NCI-H774 (cell line): Measurements from ENCODE around the gene PCED1A.
"Not testable (repeated sequence)": the region's sequence is repeated elsewhere in the genome, so short reads cannot be mapped to it uniquely, and the experiment has no call there.

Source experiments
- DNase-seq: peaks from one replicate; lab custom pipeline; 2025; lab: John Stamatoyannopoulos, UW

The PCED1A gene

GRCh38 chr20:2826655-2827054, 13.8 kb downstream of the PCED1A start:
- no peak for DNase-seq

GRCh38 chr20:2825761-2826160, 14.7 kb downstream of the PCED1A start:
- DNase-seq, result no peak

- no peak for DNase-seq
These were observed 18.4 kb downstream of the PCED1A start for GRCh38 chr20:2822073-2822472.

GRCh38 chr20:2820896-2821869, 19.3 kb downstream of the PCED1A start:
- no peak for DNase-seq

- DNase-seq, result no peak
These were observed 20.2 kb downstream of the PCED1A start for GRCh38 chr20:2820084-2820895.

DNA sequence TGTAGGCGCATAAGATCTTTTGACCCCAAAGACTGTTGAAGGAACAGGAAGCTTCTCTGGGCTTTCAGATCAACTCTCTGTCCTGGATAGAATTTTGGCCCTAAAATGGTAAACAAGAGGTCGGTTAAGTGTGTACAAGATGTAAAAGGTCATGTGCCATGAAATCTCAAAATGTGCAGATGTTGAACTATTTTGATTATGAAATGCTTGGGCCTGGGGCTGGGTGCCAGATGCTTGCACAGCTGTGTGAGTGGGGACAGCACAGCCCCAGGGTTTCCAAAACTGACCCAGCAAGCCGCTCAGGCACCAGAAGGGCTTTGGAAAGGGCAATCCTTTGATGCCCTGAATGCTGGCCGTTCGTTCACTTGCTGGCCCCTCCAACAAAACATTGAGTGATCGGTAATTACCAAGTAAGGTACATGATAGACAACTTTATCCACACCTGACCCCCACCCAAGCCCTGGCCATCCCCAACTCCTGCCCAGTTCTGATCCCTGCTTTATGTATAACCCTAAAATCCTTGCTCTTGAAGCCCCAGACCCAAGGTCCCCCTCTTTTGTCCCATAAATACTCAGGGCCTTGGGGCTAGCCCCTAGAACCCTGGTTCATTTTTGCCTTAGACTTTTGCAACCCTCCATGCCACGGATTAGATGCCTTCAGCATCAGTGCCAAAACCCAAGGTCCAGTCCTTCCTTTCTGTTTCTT, 22.4 kb downstream of the PCED1A start:
- no peak for DNase-seq

GRCh38 chr20:2817341-2817726, 23.1 kb downstream of the PCED1A start:
- no peak for DNase-seq

DNA sequence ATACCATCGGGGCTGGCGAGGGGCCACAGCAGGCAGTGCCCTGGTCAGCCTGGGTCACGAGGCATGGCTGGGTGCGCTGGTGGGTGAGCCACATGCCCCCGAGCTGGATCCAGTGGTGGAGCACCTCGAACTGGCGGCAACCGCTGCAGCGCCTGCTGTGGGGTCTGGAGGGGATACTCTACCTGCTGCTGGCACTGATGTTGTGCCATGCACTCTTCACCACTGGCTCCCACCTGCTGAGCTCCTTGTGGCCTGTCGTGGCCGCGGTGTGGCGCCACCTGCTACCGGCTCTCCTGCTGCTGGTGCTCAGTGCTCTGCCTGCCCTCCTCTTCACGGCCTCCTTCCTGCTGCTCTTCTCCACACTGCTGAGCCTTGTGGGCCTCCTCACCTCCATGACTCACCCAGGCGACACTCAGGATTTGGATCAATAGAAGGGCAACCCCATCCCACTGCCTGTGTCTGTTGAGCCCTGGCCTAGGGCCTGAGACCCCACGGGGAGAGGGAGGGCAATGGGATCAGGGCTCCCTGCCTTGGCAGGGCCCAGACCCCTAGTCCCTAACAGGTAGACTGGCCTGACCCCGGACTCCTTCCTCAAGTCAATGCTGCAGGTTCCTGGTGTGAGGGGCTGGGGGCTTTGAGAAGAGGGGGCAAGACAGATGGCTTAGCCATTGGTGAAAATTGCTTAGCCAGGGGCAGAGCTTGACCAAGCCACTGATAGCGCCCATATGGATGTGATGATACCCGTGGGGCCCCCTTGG, 23.7 kb downstream of the PCED1A start:
- no peak for DNase-seq

DNA sequence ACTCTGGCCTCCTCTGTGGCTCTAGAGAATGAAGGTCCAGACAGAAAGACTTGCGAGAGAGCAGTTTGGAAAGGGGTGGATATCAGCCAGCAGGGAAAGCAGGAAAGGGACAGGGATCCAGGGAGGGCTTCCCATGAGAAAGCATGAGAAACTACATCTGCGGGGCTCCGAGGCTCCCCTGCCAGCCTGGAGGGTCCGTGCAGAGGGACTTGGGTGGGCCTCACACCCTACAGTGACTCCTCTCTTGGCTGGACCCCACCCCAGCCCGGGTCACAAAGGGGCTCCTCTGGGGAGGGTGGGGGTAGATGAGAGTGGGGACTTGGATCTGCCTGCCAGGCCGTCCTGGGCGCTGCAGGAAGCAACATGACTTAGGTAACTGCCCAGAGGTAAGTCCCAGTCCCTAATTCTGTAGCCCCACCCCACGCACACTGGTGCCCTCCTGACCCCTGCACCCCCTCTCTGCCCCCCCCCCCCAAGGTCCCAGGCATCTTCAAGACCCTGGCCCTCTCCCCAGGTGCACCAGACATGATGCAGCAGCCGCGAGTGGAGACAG, 24.3 kb downstream of the PCED1A start, which contains the start of gene TMEM239:
Gene TMEM239 (plus strand): TSS at position 335 of the 553 bp plus-strand sequence. CDS start 191 bp downstream, at position 526.
- no peak for DNase-seq

DNA sequence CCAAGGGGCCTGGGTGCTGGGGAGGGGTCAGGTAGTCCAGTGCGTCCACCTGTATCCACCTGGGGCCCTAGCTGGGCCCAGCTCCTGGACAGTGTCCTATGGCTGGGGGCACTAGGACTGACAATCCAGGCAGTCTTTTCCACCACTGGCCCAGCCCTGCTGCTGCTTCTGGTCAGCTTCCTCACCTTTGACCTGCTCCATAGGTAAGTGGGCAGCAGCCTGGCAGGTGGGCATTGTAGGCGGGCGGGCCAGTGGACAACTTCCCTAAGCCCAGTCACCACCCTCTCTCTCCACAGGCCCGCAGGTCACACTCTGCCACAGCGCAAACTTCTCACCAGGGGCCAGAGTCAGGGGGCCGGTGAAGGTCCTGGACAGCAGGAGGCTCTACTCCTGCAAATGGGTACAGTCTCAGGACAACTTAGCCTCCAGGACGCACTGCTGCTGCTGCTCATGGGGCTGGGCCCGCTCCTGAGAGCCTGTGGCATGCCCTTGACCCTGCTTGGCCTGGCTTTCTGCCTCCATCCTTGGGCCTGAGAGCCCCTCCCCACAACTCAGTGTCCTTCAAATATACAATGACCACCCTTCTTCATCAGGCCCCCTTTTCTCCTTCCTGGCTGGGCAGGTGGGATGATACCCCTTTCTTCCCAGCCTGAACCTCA, 25.1 kb downstream of the PCED1A start:
- no peak for DNase-seq

- no peak for DNase-seq
These were observed 25.8 kb downstream of the PCED1A start, which contains the start of gene C20orf141 for GRCh38 chr20:2814587-2815051. Gene C20orf141 (plus strand): TSS chr20:2814987. CDS start chr20:2815185, 198 bp downstream.

- DNase-seq, result no peak
These were observed 26.4 kb downstream of the PCED1A start for GRCh38 chr20:2814076-2814475.

- no peak for DNase-seq
These were observed 28.3 kb downstream of the PCED1A start for GRCh38 chr20:2812189-2812588.

- no peak for DNase-seq
These were observed 30.8 kb downstream of the PCED1A start for GRCh38 chr20:2809690-2810089.

DNA sequence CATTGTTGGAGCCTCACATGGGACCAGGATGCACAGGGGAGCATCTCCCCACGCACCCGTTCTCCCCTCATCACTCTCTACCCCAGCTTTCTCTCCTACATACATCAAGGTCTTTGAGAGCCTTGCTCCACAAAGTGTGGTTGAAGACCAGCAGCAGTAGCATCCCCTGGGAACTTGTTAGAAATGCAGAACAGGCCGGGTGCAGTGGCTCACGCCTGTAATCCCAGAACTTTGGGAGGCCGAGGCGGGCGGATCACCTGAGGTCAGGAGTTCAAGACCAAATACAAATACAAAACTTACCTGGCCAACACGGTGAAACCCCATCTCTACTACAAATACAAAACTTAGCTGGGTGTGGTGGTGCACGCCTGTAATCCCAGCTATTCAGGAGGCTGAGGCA, 32.5 kb downstream of the PCED1A start:
- DNase-seq, result not testable (repeated sequence)

DNA sequence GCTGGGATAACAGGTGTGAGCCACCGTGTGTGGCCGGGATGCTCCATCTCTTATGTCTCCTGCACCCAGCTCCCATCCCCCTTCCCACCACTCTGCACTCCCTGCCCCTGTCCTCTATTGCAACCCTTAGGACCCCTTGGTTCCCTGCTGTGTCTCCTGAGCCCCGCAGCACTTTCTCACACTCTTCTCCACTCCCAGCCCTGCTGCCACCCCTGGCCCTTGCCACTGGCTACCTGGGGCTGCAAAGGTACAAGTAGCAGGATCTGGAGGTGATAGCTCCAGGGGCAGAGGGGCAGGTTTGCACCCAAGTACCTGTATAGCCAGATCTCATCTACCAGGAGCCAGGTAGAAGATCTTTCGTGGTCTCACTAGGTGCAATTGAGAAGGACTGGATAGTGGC, 33.4 kb downstream of the PCED1A start:
- no peak for DNase-seq

DNA sequence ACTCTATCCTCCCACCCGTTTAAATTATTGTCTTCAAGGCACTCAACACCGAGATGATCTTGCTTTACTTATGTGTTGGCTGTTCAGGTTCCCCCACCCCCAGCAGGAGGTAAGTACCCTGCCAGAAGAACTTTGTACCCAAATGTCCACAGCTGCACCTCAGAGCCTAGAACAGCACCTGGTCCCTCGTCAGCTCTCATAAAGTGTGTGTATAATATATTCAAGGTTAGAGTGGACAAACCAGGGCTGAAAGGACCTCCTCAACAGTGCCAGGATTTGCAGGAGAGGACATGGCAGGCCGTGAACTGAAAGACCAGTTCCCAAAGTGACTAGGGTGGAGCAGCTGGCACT, 34.1 kb downstream of the PCED1A start:
- no peak for DNase-seq

GRCh38 chr20:2805689-2806350, 34.6 kb downstream of the PCED1A start:
- no peak for DNase-seq

GRCh38 chr20:2804852-2805688, 35.4 kb downstream of the PCED1A start:
- no peak for DNase-seq
